RWPE2 (cell line): Measurements from ENCODE around the gene CEACAM1.
"Not testable (repeated sequence)": the region's sequence is repeated elsewhere in the genome, so short reads cannot be mapped to it uniquely, and the experiment has no call there.

ENCODE experiments used
- ATAC-seq: fragments of 200-7000 bp; cut with Tn5 transposase; 3 replicates; pipeline ENCODE4 v1.9.1; 2021; ENCODE audit warnings: low read depth
- DNase-seq: peaks from one replicate; pipeline ENCODE4 v3.0.0-alpha.2; 2020; ENCODE audit warnings: low spot score
- H3K27ac ChIP-seq: fragments of 450-650 bp; 2 replicates; pipeline ENCODE4 v1.5.1; 2017; ENCODE audit warnings: mild to moderate bottlenecking; ENCODE audit not compliant: poor library complexity, severe bottlenecking
- H3K27me3 ChIP-seq: fragments of 250-450 bp; sonication (Bioruptor Pico); 2 replicates; pipeline ENCODE4 v1.5.1; 2021; ENCODE audit warnings: mild to moderate bottlenecking, moderate library complexity; ENCODE audit not compliant: insufficient read depth, poor library complexity, severe bottlenecking
- H3K36me3 ChIP-seq: fragments of 250-450 bp; sonication (Bioruptor Pico); 2 replicates; pipeline ENCODE4 v1.5.1; 2020; ENCODE audit warnings: low read depth, mild to moderate bottlenecking, moderate library complexity
- H3K4me1 ChIP-seq: fragments of 250-450 bp; sonication (Bioruptor Pico); 2 replicates; pipeline ENCODE4 v1.5.1; 2021; ENCODE audit warnings: mild to moderate bottlenecking, moderate library complexity; ENCODE audit not compliant: insufficient read depth, poor library complexity, severe bottlenecking
- H3K4me3 ChIP-seq: fragments of 250-450 bp; sonication (Bioruptor Pico); 2 replicates; pipeline ENCODE4 v1.5.1; 2021; ENCODE audit warnings: mild to moderate bottlenecking, moderate library complexity; ENCODE audit not compliant: severe bottlenecking
- H3K9me3 ChIP-seq: fragments of 250-450 bp; sonication (Bioruptor Pico); 2 replicates; pipeline ENCODE4 v1.5.1; 2021; ENCODE audit warnings: mild to moderate bottlenecking, moderate library complexity; ENCODE audit not compliant: severe bottlenecking
- TF ChIP-seq, protein P1 (sequence below): fragments of 450-650 bp; IDR thresholded peaks from one replicate; pipeline ENCODE4 v1.5.1; 2017; ENCODE audit warnings: mild to moderate bottlenecking, moderate library complexity; ENCODE audit not compliant: poor library complexity, severe bottlenecking

CEACAM1 gene

DNA sequence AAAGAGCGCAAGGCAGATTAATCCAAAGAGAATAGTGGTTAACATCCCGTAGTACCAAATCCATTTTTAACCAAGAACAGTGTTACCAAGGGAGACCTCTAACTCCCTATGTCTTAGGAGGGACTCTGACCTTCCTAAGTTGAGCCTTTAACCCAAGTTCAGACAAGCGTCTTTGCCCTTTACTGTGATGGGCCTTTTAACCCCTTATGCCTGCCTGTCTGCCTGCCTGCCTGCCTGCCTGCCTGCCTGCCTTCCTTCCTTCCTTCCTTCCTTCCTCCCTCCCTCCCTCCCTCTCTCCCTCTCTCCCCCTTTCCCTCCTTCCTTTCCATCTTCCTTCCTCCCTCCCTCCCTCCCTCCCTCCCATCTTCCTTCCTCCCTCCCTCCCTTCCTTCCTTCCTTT, 32.6 kb downstream of the CEACAM1 start:
- Histone ChIP-seq H3K36me3 (no peaks in the 10 kb centered on the region), H3K4me1 (no peaks in the 10 kb centered on the region), H3K4me3 (no peak overlapping the region), H3K9me3 (no peaks in the 10 kb centered on the region), H3K27ac (no peak overlapping the region), H3K27me3 (no peaks in the 10 kb centered on the region)
- ATAC-seq: no peak
- DNase-seq: no peak
- TF ChIP-seq, protein P1, sequence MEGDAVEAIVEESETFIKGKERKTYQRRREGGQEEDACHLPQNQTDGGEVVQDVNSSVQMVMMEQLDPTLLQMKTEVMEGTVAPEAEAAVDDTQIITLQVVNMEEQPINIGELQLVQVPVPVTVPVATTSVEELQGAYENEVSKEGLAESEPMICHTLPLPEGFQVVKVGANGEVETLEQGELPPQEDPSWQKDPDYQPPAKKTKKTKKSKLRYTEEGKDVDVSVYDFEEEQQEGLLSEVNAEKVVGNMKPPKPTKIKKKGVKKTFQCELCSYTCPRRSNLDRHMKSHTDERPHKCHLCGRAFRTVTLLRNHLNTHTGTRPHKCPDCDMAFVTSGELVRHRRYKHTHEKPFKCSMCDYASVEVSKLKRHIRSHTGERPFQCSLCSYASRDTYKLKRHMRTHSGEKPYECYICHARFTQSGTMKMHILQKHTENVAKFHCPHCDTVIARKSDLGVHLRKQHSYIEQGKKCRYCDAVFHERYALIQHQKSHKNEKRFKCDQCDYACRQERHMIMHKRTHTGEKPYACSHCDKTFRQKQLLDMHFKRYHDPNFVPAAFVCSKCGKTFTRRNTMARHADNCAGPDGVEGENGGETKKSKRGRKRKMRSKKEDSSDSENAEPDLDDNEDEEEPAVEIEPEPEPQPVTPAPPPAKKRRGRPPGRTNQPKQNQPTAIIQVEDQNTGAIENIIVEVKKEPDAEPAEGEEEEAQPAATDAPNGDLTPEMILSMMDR: no peak

DNA sequence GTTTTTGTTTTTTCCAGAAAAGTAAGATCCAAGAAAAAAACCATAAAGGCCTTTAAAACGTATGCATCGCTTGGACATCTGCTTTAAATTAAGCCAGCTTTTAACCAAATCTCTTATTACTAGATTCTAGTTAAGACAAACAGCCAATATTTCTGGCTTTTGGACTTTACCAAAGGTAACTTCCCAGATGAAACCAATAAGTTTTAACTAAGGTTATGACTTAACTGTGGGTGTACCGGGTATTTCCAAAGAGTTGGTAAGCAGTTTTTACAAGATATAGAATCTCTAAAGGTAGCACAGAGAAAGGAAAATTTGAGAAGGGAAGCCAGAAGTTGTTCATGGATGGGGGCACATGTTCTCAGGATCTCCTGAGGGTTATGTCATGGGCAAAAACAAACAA, 34.0 kb downstream of the CEACAM1 start:
- TF ChIP-seq, protein P1: no peak
- no peaks in the 10 kb centered on the region for H3K27me3 ChIP-seq
- H3K9me3 ChIP-seq: no peaks in the 10 kb centered on the region
- no peak for DNase-seq
- H3K27ac ChIP-seq: no peak overlapping the region
- H3K36me3 ChIP-seq: no peaks in the 10 kb centered on the region
- no peak overlapping the region for H3K4me3 ChIP-seq
- no peak for ATAC-seq
- H3K4me1 ChIP-seq: no peaks in the 10 kb centered on the region

DNA sequence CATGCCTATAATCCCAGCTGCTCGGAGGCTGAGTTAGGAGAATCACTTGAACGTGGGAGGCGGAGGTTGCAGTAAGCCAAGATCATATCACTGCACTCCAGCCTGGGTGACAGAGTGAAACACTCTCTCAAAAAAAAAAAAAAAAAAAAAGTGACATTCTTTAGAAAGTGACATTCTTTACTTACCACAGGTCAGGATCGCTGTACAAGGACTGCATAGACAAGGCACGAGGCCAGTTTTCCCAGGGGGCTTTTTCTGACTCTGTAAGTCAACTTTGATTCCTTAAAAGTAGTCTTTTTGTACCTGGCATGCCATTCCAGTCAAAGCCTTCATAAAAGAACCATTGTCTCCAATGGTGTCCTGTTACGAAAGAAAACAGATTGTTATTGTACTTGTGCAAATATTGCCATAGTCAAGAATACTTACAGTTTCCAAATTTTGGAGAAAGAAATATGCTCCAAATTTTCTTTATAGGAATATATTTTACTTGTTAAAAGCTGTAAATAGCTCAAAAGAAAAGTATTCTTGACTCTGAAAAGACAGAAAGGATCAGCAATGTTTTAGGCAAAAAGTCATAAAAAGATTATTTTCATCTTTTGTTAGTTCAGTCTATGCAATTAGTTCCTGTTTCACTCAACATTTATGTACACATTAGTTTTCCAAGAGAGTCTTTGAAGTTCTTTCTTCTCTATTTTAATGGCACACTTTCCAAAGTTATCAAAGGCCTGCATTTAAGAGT, 39.3 kb downstream of the CEACAM1 start:
- H3K9me3 ChIP-seq: no peaks in the 10 kb centered on the region
- H3K4me1 ChIP-seq: no peaks in the 10 kb centered on the region
- no peak overlapping the region for H3K27ac ChIP-seq
- H3K27me3 ChIP-seq: no peaks in the 10 kb centered on the region
- TF ChIP-seq, protein P1: no peak
- no peak overlapping the region for H3K4me3 ChIP-seq
- H3K36me3 ChIP-seq: no peaks in the 10 kb centered on the region
- DNase-seq (no peak), ATAC-seq (no peak)

DNA sequence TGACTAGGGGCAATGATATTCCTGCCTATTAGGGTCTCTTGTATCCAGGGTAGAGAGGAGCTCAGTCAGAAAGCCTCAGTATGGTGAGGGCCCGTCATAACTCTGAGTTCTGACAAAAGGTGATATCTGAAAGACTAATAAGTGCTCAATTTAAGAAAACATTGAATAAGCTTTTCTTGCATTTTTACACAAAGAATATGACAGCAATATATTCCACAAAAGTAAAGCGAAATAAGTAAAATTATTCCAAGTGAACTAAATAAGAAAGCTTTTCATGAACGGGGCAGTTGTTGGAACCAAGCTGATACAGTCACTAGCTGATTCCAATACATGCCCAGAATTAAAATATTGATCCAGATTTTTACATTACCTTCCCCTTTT, 40.5 kb downstream of the CEACAM1 start:
- TF ChIP-seq, protein P1: no peak
- no peak for DNase-seq
- H3K27me3 ChIP-seq: no peaks in the 10 kb centered on the region
- H3K27ac ChIP-seq: no peak overlapping the region
- no peaks in the 10 kb centered on the region for H3K4me1 ChIP-seq
- H3K36me3 ChIP-seq: no peaks in the 10 kb centered on the region
- H3K4me3 ChIP-seq: no peak overlapping the region
- ATAC-seq: no peak
- H3K9me3 ChIP-seq: no peaks in the 10 kb centered on the region

DNA sequence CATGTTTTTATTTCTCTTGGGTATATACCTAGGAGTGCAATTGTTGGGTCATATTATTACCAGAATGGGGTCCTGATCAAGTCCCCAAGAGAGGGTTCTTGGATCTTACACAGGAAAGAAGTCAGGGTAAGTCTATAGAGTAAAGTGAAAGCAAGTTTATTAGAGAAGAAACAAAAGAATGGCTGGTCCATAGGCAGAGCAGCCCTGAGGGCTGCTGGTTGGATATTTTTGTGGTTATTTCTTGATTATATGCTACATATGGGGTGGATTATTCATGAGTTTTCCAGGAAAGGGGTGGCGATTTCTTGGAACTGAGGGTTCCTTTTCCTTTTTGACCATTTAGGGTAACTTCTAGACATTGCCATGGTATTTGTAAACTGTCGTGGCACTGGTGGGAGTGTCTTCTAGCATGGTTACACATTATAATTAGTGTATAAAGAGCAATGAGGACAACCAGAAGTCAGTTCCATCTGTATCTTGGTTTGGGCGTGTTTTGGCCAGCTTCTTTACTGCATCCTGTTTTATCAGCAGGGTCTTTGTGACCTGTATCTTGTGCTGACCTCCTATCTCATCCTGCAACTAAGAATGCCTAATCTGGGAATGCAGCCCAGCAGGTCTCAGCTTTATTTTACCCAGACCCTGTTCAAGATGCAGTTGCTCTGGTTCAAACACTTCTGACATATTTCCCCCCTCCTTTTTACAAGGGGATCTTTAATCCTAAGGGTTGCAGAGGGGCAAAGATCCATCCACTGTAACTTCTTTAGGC, 41.1 kb downstream of the CEACAM1 start:
- ATAC-seq: no peak

DNA sequence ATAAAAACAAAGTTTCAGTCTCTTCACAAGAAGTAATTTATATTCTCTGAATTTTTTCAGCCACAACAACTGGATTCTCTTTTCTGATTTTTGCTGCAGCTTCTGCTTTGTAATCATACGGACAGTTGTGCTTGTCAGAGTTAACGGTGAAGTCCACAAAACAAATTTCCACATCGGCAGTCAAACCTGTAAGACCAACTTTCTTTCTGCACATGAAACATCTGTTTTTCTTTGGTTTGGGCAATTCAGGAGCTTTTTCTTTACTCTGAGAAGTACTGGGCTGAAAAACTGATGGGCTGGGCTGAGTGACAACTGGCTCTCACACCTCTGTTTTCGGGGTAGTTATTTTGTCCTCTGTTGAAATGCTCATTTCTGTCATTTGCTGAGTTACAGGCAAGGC, 43.2 kb downstream of the CEACAM1 start:
- not testable (repeated sequence) for H3K4me3 ChIP-seq, DNase-seq, H3K27me3 ChIP-seq, H3K9me3 ChIP-seq, H3K4me1 ChIP-seq, ATAC-seq, H3K27ac ChIP-seq, H3K36me3 ChIP-seq

More for the DNA sequence above, 41.1 kb downstream of the CEACAM1 start:
- no peak overlapping the region for H3K4me3 ChIP-seq
- H3K4me1 ChIP-seq: no peaks in the 10 kb centered on the region
- H3K36me3 ChIP-seq: no peaks in the 10 kb centered on the region
- DNase-seq: no peak
- no peak overlapping the region for H3K27ac ChIP-seq
- no peaks in the 10 kb centered on the region for H3K9me3 ChIP-seq
- no peaks in the 10 kb centered on the region for H3K27me3 ChIP-seq
- TF ChIP-seq, protein P1: no peak
